HUES6 (cell line): ENCODE data around the gene FGF19.
"Not testable (repeated sequence)": the region's sequence is repeated elsewhere in the genome, so short reads cannot be mapped to it uniquely, and the experiment has no call there.

Experiments
- H3K27ac ChIP-seq: 2 replicates; pipeline ENCODE4 v1.7.0; 2013; ENCODE audit warnings: low read depth, mild to moderate bottlenecking, low read length, inconsistent platforms
- H3K27me3 ChIP-seq: 2 replicates; pipeline ENCODE4 v1.6.1; 2013; ENCODE audit warnings: low read length; ENCODE audit not compliant: control insufficient read depth, insufficient read depth
- H3K36me3 ChIP-seq: 2 replicates; pipeline ENCODE4 v1.6.1; 2013; ENCODE audit warnings: low read length; ENCODE audit not compliant: control insufficient read depth, insufficient read depth
- H3K4me1 ChIP-seq: 2 replicates; pipeline ENCODE4 v1.6.1; 2013; ENCODE audit warnings: low read length; ENCODE audit not compliant: control insufficient read depth, insufficient read depth
- H3K4me3 ChIP-seq: 2 replicates; pipeline ENCODE4 v1.5.1; 2013; ENCODE audit warnings: low read depth, low read length
- H3K9ac ChIP-seq: one replicate; pipeline ENCODE4 v1.6.1; 2013; ENCODE audit warnings: mild to moderate bottlenecking, low read length
- H3K9me3 ChIP-seq: 2 replicates; pipeline ENCODE4 v1.6.1; 2013; ENCODE audit warnings: low read depth, low read length; ENCODE audit not compliant: control insufficient read depth, insufficient read depth

Gene FGF19

DNA sequence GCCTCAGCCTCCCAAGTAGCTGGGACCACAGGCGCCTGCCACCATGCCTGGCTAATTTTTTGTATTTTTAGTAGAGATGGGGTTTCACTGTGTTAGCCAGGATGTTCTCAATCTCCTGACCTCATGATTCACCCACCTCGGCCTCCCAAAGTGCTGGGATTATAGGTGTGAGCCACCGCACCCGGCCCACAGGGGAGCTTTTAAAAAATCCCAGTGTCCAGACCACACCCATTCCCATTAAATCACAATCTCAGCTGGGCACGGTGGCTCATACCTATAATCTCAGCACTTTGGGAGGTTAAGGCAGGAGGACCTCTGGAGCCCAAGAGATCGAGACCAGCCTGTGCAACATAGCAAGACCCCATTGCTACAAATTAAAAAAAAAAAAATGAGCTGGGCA, 7.8 kb downstream of the FGF19 start:
- not testable (repeated sequence) for H3K27me3 ChIP-seq, H3K9me3 ChIP-seq, H3K9ac ChIP-seq, H3K4me3 ChIP-seq, H3K27ac ChIP-seq
- peaks cover 16% of the 10 kb centered on the region for H3K36me3 ChIP-seq
- H3K4me1 ChIP-seq, result peaks cover 27% of the 10 kb centered on the region

DNA sequence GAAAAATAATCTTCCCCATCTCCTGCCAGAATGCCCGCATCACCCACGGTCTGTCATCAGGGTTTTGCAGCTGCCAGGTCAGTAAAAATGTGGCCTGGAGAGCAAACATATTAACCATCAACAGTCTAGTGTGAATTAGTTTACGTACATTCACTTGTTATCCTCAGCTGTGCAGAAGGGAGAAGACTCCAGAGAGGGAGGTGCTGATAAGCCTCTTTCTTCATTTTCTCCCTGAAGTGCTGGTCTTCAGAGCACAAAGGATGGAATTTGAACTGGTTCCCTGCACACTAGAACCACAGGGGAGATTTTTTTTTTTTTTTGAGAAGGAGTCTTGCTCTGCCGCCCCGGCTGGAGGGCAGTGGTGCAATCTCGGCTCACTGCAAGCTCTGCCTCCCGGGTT, 8.2 kb downstream of the FGF19 start:
- H3K4me1 ChIP-seq, result peaks cover 23% of the 10 kb centered on the region
- no peaks in the 10 kb centered on the region for H3K27me3 ChIP-seq

DNA sequence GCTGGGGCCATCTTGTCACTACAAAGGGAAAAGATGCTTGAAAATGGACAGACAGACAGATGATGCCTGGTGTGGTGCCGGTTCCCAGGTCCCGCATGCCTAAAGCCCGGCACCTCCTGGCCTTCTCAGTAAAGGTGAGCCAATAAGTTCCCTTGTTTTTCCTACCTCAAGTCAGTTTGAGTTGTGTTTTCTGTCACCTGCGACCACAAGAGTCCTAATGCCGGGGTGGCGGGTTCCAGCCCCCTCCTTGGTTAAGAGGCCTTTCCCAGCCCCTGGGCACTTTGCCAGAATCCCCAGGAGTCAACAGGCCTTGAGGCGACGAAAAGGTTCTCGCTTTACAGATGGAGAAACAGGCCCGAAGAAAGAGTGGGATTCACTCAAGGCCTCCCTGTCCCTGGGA, 9.0 kb downstream of the FGF19 start:
- peaks cover 16% of the 10 kb centered on the region for H3K4me1 ChIP-seq
- H3K36me3 ChIP-seq, result peaks cover 15% of the 10 kb centered on the region
- no peak overlapping the region for H3K27ac ChIP-seq
- no peaks in the 10 kb centered on the region for H3K27me3 ChIP-seq
- no peak overlapping the region for H3K4me3 ChIP-seq
- no peak overlapping the region for H3K9ac ChIP-seq
- H3K9me3 ChIP-seq, result peaks cover 6% of the 10 kb centered on the region; the same call in 1 of the 2 replicates

More for the DNA sequence above, 8.2 kb downstream of the FGF19 start:
- Histone ChIP-seq H3K27ac (no peak overlapping the region), H3K36me3 (peaks cover 16% of the 10 kb centered on the region), H3K9ac (no peak overlapping the region), H3K9me3 (peaks cover 6% of the 10 kb centered on the region; the same call in 1 of the 2 replicates), H3K4me3 (no peak overlapping the region)

DNA sequence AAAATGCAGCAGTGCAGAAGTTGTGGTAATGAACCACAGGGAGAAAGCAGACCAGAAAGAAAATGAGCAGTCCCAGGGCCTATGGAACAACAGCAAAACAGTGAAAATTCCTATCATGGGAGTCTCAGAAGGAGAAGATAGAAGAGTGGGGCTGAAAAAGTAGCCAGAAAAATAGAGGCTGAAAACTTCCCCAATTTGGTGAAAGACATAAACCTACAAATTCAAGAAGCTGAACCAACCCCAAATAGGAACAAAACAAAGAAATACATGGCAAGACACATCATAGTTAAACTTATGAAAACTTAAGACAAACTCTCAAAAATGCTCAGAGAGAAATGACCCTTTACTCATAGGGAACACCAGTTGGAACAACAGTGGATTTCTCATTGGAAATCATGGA, 11.4 kb downstream of the FGF19 start:
- H3K4me3 ChIP-seq, result no peak overlapping the region
- H3K27me3 ChIP-seq, result no peaks in the 10 kb centered on the region
- peaks cover 8% of the 10 kb centered on the region; the same call in 1 of the 2 replicates for H3K9me3 ChIP-seq
- peaks cover 8% of the 10 kb centered on the region; the same call in 1 of the 2 replicates for H3K4me1 ChIP-seq
- no peak overlapping the region for H3K9ac ChIP-seq
- no peaks in the 10 kb centered on the region for H3K36me3 ChIP-seq
- no peak overlapping the region for H3K27ac ChIP-seq

DNA sequence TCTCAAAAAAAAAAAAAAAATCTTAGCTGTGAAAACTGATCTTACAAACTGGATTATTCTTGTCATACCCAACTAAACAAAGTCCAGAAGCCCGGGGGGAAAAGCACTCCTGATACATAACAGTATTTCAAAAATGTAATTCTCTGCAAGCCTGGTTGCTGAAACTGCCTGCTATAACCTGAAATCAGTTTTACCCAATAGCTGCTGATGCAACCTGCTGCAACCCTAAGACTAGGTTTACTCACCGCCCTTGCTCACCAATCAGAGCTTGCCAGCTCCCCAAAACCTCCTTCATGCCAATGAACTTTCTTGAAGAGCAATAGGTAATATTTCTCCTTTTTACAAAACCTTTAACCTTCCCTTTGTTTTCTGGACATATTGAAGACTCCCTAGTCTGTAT, 12.4 kb downstream of the FGF19 start:
- H3K4me3 ChIP-seq, result no peak overlapping the region
- peaks cover 8% of the 10 kb centered on the region; the same call in 1 of the 2 replicates for H3K9me3 ChIP-seq
- no peaks in the 10 kb centered on the region for H3K36me3 ChIP-seq
- no peak overlapping the region for H3K27ac ChIP-seq
- H3K9ac ChIP-seq, result no peak overlapping the region
- H3K27me3 ChIP-seq, result no peaks in the 10 kb centered on the region
- H3K4me1 ChIP-seq, result no peaks in the 10 kb centered on the region

DNA sequence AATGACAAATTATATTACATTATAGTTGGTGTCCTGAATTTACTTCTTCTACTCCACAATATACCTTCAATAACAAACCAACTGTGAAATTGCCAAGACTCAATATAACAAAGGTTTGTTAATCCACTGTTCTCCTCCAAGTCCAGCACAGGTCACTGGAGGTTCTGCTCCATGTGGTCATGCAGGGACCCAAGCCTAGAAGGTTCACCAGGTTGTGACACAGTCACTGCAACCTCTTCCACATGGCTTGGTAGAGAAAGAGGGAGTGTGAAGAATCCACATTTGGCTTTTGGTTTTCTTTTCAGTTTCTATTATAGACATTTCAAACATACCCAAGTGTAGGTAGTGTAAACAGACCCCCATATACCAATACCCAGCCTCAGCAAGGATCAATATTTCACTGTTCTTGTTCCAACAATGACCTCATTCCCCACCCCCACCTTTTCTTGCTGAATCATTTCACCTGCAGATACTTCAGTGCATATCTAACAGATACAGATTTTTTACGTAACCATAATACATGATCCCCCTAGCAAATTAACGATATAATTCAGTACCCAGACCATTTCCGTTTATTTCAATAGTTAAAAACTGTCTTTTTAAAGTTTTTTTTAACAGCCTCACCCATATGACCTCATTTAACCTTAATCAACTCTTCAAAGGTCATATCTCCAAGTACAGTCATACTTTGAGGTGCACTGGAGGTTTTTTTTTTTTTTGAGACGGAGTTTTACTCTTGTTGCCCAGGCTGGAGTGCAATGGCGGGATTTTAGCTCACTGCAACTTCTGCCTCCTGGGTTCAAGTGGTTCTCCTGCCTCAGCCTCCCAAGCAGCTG, 14.1 kb downstream of the FGF19 start:
- Histone ChIP-seq H3K4me3 (no peak overlapping the region), H3K4me1 (no peaks in the 10 kb centered on the region), H3K27ac (no peak overlapping the region), H3K9ac (no peak overlapping the region), H3K9me3 (peaks cover 8% of the 10 kb centered on the region; the same call in 1 of the 2 replicates), H3K36me3 (no peaks in the 10 kb centered on the region), H3K27me3 (peaks cover 11% of the 10 kb centered on the region)

DNA sequence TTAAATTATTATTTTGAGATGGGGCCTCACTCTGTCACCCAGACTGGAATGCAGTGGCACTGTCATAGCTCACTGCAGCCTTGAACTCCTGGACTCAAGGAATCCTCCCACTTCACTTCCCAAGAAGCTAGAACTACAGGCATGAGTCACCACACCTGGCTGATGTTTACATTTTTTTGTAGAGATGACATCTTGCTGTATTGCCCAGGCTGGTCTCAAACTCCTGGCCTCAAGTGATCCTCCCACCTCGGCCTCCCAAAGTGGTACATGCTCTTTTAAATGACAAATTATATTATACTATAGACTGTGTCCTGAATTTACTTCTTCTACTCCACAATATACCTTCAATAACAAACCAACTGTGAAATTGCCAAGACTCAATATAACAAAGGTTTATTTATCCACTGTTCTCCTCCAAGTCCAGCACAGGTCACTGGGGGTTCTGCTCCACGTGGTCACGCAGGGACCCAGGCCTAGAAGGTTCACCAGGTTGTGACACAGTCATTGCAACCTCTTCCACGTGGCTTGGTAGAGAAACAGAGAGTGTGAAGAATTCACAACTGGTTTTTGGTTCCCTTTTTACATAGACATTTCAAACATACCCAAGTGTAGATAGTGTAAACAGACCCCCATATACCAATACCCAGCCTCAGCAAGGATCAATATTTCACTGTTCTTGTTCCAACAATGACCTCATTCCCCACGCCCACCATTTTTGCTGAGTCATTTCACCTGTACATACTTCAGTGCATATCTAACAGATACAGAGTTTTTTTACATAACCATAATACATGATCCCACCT, 15.7 kb downstream of the FGF19 start:
- not testable (repeated sequence) for H3K9me3 ChIP-seq, H3K4me3 ChIP-seq, H3K9ac ChIP-seq, H3K36me3 ChIP-seq, H3K4me1 ChIP-seq, H3K27ac ChIP-seq
- H3K27me3 ChIP-seq, result peaks cover 13% of the 10 kb centered on the region

DNA sequence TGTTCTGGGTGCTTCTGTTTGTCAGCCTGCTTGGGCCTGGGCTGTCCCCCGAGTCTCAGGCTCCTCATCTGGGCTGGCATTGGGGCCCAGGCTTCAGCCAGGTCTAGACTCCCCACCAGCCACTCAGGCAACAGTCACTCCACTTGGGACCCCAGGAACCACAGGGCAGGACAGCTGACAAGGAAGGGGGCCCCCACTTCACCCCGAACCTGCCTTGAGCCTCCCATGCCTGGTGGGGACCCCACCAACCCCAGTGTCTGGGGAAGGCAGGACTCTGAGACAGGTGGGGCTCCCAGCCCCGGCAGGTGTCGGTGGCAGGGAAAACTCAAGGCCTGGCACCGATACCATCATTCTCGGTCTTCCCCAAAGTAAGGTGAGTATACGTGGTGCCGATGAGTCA, 17.0 kb downstream of the FGF19 start:
- H3K4me1 ChIP-seq, result no peaks in the 10 kb centered on the region
- H3K27me3 ChIP-seq, result peaks cover 13% of the 10 kb centered on the region
- no peaks in the 10 kb centered on the region for H3K36me3 ChIP-seq
- H3K4me3 ChIP-seq, result no peak overlapping the region
- no peak overlapping the region for H3K27ac ChIP-seq
- H3K9me3 ChIP-seq, result peaks cover 2% of the 10 kb centered on the region; the same call in 1 of the 2 replicates
- no peak overlapping the region for H3K9ac ChIP-seq

DNA sequence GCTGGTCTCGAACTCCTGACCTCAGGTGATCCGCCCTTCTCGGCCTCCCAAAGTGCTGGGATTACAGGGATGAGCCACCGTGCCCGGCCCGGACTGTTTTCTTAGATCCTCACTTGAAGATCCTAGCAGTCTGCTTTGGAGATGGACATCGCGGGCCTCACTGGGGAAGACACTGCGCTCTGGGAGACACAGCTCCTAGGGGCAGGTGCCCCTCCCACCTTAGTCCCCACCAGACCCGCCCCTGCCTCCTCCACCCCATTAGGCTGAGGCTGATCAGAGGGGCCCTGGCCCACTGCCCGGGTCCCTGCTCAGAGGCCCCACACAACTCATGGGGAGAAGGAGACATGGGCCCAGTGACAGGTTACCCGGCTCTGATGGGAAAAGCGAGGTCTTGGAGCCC, 17.4 kb downstream of the FGF19 start:
- Histone ChIP-seq H3K9me3 (peaks cover 2% of the 10 kb centered on the region; the same call in 1 of the 2 replicates), H3K27ac (no peak overlapping the region), H3K4me1 (no peaks in the 10 kb centered on the region), H3K36me3 (no peaks in the 10 kb centered on the region), H3K9ac (no peak overlapping the region), H3K27me3 (peaks cover 13% of the 10 kb centered on the region), H3K4me3 (no peak overlapping the region)

DNA sequence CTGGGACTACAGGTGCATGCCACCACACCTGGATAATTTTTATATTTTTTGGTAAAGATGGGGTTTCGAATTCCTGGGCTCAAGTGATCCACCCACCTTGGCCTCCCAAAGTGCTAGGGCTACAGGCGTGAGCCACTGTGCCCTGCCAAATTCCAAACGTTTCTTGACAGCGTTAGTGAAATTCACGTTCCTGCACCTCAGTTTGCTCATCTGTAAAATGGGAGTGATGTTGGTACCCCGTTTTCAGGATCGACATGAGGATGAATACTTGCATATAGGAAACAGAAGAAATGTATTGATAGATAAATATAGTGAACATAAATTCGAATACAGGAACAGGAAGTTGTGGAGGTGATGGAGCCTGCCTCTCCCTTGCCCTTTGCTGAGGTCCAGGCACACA, 18.5 kb downstream of the FGF19 start:
- Histone ChIP-seq H3K4me3 (peak overlapping the region; percentile 47), H3K4me1 (no peaks in the 10 kb centered on the region), H3K27me3 (peaks cover 13% of the 10 kb centered on the region), H3K36me3 (no peaks in the 10 kb centered on the region), H3K9ac (no peak overlapping the region), H3K27ac (no peak overlapping the region), H3K9me3 (peaks cover 2% of the 10 kb centered on the region; the same call in 1 of the 2 replicates)

DNA sequence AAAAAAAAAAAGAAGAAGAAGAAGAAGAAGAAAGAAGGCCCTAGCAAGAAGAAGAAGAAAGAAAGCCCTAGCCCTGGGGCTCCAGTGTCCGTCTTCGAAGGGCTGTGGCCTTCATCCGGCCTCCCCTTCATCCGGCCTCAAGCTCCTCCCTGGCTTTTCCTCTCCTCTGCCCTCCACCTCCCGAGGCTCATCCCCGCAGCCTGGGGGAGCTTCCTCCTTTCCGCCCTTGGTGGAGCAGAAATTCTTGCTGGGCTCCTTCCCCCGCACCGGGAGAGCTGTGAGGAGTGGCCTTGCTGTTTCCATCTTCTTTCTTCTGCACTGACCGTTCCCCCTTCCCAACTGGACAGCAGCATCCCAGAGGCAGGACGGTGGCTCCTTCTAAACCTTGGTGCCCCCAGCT, 19.2 kb downstream of the FGF19 start:
- no peak overlapping the region for H3K27ac ChIP-seq
- peaks cover 13% of the 10 kb centered on the region for H3K27me3 ChIP-seq
- H3K36me3 ChIP-seq, result no peaks in the 10 kb centered on the region
- peaks cover 2% of the 10 kb centered on the region; the same call in 1 of the 2 replicates for H3K9me3 ChIP-seq
- H3K9ac ChIP-seq, result no peak overlapping the region
- H3K4me3 ChIP-seq, result no peak overlapping the region
- H3K4me1 ChIP-seq, result no peaks in the 10 kb centered on the region
